ENCODE data around the gene VCL.
A peak's percentile ranks its signal among the peaks of the same experiment; 100 is the strongest.
"Not testable (repeated sequence)": the region's sequence is repeated elsewhere in the genome, so short reads cannot be mapped to it uniquely, and the experiment has no call there.

VCL gene

GRCh38 chr10:73998929-73999691 is 1.2 kb downstream of the VCL start:
- peak overlapping the region; percentile 71 to 96 (median 88) for H3K27ac ChIP-seq
- H3K4me3 ChIP-seq, result peak overlapping the region; percentile 82 to 99 (median 88)

- peak overlapping the region; percentile 82 to 99 (median 88) for H3K4me3 ChIP-seq
Observed at GRCh38 chr10:73999703-74000102, 1.8 kb downstream of the VCL start.

DNA sequence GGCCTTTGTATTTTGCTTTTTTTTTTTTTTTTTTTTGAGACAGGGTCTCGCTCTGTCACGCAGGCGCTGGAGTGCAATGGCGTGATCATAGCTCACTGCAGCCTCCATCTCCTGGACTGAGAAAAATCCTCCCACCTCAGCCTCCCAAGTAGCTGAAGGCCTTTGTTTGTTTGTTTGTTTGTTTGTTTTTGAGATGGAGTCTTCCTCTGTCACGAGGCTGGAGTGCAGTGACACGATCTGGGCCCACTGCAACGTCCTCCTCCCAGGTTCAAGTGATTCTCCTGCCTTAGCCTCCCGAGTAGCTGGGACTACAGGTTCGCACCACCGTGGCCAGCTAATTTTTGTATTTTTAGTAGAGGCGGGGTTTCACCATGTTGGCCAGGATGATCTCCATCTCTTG is 2.3 kb downstream of the VCL start:
- Histone ChIP-seq H3K27ac (peak overlapping the region in 4 of 21 experiments; percentile 92 to 96 (median 94)), H3K4me3 (peak overlapping the region in 1 of 7 experiments; percentile 87)

More at GRCh38 chr10:73999703-74000102, 1.8 kb downstream of the VCL start:
- peak overlapping the region in 20 of 21 experiments; percentile 13 to 96 (median 88) for H3K27ac ChIP-seq

DNA sequence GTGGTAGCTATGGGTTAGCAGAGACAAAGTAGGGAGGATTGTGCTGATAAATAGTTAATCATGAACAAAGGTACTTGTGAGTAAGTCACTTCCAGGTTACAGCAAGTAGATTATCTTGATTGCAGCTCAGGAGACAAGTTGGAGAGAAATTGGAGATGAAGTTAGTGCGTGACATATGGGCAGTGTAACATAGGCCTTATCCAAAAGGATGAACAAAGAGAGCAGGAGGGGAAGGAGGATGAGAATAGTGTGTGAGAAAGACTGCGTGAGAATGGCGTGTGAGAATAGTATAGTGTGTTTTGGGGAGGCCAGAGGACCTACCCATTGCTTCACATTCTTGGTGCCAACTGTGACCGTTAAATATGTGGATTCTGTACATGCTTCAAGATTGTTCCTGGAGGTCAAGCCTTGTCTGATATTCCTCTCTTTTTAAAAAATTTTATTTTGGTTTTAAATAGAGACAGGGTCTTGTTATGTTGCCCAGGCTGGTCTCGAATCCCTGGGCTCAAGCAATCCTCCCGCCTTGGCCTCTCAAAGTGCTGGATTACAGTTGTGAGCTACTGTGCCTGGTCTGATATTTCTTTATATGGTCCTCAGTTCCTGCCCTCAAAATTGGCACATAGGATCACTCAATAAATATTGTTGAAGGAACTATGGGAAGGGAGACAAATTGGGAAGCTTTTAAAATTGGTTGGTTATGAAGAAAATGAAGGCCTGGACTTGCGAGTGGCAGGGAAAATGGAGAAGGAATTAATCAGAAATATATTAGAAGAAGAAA is 3.2 kb downstream of the VCL start:
- H3K27ac ChIP-seq, result peak overlapping the region in 1 of 21 experiments; percentile 18
- no peak overlapping the region for H3K4me3 ChIP-seq

DNA sequence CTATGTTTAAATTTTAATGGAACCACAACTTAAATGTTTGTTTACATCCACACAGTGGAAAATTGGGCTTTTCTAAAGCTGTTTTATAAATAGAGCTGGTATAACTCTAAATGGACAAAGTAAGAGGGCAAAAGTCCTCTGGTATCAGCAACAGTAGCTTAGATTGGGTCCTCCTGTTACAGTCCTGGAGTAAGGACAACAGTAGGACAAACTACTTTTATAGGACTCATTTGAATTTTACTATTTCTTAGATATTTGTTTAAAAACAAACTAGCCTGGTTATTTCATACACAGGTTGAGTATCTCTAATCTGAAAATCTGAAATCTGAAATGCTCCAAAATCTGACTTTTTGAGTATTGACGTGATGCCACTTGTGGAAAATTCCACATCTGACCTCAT is 8.4 kb downstream of the VCL start:
- Histone ChIP-seq H3K4me3 (no peak overlapping the region), H3K27ac (no peak overlapping the region)

GRCh38 chr10:74008212-74008731 is 10.4 kb downstream of the VCL start:
- Histone ChIP-seq H3K27ac (peak overlapping the region in 6 of 21 experiments; percentile 2 to 61 (median 38)), H3K4me3 (no peak overlapping the region)

DNA sequence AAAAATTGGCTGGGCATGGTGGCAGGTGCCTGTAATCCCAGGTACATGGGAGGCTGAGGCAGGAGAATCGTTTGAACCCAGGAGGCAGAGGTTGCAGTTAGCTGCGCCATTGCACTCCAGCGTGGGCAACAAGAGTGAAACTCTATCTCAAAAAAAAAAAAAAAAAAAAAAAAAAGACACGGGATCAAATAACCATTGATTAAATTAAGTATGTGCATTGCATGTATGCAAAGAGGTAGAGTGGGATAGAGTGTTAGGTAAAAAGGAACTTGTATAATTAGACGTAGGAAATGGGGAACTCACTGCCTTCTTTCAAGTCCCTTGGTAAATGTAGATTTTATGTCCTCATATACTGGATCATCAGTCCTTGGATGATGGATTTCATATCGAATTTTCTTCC is 13.1 kb downstream of the VCL start:
- no peak overlapping the region for H3K4me3 ChIP-seq
- H3K27ac ChIP-seq, result peak overlapping the region in 1 of 21 experiments; percentile 11

GRCh38 chr10:74011770-74012169 is 13.9 kb downstream of the VCL start:
- H3K4me3 ChIP-seq, result no peak overlapping the region
- H3K27ac ChIP-seq, result peak overlapping the region in 1 of 21 experiments; percentile 11

- Histone ChIP-seq H3K27ac (peak overlapping the region in 2 of 21 experiments; percentile 30), H3K4me3 (no peak overlapping the region)
Observed at GRCh38 chr10:74012480-74012879, 14.6 kb downstream of the VCL start.

DNA sequence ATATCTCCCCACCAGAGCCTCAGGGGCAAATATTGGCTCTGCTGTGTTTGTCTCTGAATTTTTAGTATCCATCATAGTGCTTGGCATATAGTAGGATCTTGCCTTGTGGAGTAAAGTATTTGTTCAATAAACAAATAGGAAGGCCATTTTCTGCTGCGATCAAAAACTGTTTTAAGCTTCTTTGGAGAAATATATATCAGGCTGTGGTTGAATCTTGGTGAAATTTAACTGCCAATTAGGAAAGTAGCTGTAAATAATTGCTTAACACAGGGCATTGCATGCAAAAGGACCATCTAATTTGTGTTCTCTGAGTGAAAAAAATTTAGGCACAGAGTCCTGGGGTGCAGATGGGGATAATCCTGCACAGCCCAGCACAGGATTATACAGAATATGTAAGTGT is 15.1 kb downstream of the VCL start:
- Histone ChIP-seq H3K4me3 (no peak overlapping the region), H3K27ac (no peak overlapping the region)

DNA sequence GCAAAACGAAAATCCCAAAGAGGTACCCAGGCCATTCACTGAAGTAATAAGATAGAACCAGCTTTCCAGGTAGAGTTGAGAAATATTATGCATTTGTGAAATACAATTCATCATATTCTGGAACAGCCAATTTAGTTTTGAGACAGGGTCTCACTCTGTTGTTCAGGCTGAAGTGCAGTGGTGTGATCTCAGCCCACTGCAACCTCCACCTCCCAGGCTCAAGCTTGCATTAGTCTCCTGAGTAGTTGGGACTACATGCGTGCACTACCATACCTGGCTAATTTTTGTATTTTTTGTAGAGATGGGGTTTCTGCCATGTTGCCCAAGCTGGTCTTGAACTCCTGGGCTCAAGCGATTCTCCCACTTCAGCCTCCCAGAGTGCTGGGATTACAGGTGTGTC is 16.7 kb downstream of the VCL start:
- H3K4me3 ChIP-seq, H3K27ac ChIP-seq: not testable (repeated sequence)

GRCh38 chr10:74018241-74018640 is 20.3 kb downstream of the VCL start:
- H3K4me3 ChIP-seq, result no peak overlapping the region
- H3K27ac ChIP-seq, result no peak overlapping the region

- no peak overlapping the region for H3K4me3 ChIP-seq
- peak overlapping the region in 9 of 21 experiments; percentile 2 to 67 (median 35) for H3K27ac ChIP-seq
Observed at GRCh38 chr10:74021248-74022055, 23.5 kb downstream of the VCL start.

- Histone ChIP-seq H3K4me3 (no peak overlapping the region), H3K27ac (peak overlapping the region in 1 of 21 experiments; percentile 8)
Observed at GRCh38 chr10:74022926-74023629, 25.2 kb downstream of the VCL start.

- H3K27ac ChIP-seq, result no peak overlapping the region
Observed at GRCh38 chr10:74024600-74024999, 26.7 kb downstream of the VCL start.

GRCh38 chr10:74025380-74025978 is 27.6 kb downstream of the VCL start:
- no peak overlapping the region for H3K4me3 ChIP-seq
- H3K27ac ChIP-seq, result peak overlapping the region in 1 of 21 experiments; percentile 21

More at GRCh38 chr10:74024600-74024999, 26.7 kb downstream of the VCL start:
- H3K4me3 ChIP-seq, result no peak overlapping the region

DNA sequence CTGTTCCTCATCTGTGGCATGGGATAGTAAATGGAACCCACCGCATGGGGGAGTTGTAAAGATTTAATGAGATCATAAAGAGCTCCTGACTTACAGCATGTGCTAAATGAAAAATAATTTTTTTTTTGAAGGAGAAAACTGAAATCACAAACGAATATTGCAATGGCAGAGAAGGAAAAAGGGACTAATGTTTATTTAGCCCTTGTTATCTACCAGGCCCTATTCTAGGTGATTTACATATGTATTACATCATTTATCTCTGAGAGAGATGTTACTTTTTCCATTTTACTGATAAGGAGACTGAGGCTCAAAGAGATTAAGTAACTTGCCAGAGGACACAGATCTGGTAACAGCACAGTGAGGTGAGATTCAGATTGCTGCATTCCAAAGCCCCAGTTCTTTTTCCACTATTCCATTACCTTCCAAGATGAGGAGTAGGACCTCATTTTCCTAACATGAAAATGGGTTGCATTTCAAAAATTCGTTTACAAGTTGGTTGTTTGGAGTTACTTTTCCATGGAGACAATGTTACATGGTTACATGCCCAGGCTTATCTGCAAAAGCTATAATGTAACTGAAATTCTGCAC is 28.6 kb downstream of the VCL start:
- no peak overlapping the region for H3K27ac ChIP-seq
- H3K4me3 ChIP-seq, result no peak overlapping the region

- H3K4me3 ChIP-seq, result no peak overlapping the region
- no peak overlapping the region for H3K27ac ChIP-seq
Observed at GRCh38 chr10:74027702-74028101, 29.8 kb downstream of the VCL start.
